ENCODE data around the gene TM4SF5. TPM values are rescaled to one million over a fixed set of nuclear protein-coding genes. Genes with fewer than 3 reads are reported as not detected.

The TM4SF5 gene
- polyA plus RNA-seq, 1 donor from 2014 or later = not detected

DNA sequence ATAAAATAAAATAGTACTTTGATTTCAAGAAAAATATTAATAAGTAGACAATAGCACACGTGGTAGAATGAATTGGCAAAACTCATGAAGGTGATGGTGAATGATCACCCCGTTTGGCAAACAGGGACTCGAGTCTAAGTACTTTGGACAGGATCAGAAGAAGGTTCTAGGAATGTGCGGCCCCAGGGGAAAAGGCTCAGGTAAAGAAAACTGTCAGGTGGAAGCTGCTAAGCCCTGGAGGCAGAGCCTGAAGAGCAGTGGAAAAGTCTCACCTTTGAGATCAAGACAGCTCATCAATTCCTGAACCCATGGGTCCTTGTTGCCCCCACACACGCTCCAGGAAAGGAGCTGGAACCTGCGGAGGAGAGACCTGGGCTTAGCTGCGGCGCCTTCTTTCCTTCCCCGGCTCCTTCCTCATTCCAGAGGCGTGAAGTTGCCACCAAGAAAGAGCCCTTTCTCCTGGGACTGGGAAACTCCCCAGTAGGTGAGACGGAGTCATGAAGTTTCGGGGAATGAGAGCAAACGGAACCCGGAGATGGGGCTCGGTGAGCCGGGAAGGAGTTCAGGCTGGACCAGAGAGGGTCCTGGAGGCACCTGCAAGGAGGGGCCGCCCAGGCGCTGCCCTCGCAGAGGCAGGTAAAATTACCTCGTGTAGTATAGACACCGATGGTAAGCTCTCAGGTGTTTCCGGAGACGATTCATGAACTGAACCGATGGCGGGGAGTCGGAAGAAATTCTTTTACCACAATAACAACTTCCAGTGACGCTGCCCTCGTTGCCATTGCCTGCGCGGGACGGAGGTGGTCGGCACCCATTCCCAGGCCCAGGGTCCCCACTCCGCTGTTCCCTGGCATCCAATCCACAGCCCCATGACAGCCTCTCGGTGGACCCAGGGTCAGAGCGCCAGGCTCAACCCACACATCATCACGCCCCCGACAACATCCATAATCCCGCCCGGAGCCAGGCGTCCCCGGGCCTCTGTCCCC lies 33.3 kb upstream of the TM4SF5 start:
- no peaks in the 10 kb centered on the region for H3F3A ChIP-seq (ENCODE audit: insufficient read depth, low read length, poor library complexity, severe bottlenecking)
- no peak overlapping the region for H2AFZ ChIP-seq (ENCODE audit: low read depth, low read length)
- no peaks in the 10 kb centered on the region for H3K79me2 ChIP-seq (replicated peaks; ENCODE audit: insufficient read depth, low read length)
- no peak overlapping the region for H3K4me2 ChIP-seq (ENCODE audit: low read length)
- no peak overlapping the region for H3K9ac ChIP-seq (ENCODE audit: low read length)
- no peaks in the 10 kb centered on the region for H3K9me2 ChIP-seq (ENCODE audit: insufficient read depth, low read length)
- peaks cover 60% of the 10 kb centered on the region for H3K27me3 ChIP-seq (ENCODE audit: insufficient read depth, low read depth, low read length)
- H3K27ac ChIP-seq (ENCODE audit: low read length) = no peak overlapping the region
- TF ChIP-seq EP300 (conservative IDR thresholded peaks at IDR 0.05; ENCODE audit: poor library complexity, severe bottlenecking) (no peak), TAF1 (IDR thresholded peaks at IDR 0.05; ENCODE audit: low read depth) (no peak), EZH2 (IDR thresholded peaks at IDR 0.05; ENCODE audit: borderline replicate concordance, insufficient read depth, low read length, poor library complexity, severe bottlenecking) (no peak), MXI1 (conservative IDR thresholded peaks at IDR 0.05; ENCODE audit: poor library complexity, severe bottlenecking) (no peak), RAD21 (conservative IDR thresholded peaks at IDR 0.05) (no peak), SMC3 (conservative IDR thresholded peaks at IDR 0.05; ENCODE audit: poor library complexity) (no peak), POLR2AphosphoS5 (IDR thresholded peaks at IDR 0.05) (no peak)
- TF ChIP-seq, protein P1, sequence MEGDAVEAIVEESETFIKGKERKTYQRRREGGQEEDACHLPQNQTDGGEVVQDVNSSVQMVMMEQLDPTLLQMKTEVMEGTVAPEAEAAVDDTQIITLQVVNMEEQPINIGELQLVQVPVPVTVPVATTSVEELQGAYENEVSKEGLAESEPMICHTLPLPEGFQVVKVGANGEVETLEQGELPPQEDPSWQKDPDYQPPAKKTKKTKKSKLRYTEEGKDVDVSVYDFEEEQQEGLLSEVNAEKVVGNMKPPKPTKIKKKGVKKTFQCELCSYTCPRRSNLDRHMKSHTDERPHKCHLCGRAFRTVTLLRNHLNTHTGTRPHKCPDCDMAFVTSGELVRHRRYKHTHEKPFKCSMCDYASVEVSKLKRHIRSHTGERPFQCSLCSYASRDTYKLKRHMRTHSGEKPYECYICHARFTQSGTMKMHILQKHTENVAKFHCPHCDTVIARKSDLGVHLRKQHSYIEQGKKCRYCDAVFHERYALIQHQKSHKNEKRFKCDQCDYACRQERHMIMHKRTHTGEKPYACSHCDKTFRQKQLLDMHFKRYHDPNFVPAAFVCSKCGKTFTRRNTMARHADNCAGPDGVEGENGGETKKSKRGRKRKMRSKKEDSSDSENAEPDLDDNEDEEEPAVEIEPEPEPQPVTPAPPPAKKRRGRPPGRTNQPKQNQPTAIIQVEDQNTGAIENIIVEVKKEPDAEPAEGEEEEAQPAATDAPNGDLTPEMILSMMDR (IDR thresholded peaks at IDR 0.05; ENCODE audit: poor library complexity, severe bottlenecking) = no peak
- TF ChIP-seq, protein P2, sequence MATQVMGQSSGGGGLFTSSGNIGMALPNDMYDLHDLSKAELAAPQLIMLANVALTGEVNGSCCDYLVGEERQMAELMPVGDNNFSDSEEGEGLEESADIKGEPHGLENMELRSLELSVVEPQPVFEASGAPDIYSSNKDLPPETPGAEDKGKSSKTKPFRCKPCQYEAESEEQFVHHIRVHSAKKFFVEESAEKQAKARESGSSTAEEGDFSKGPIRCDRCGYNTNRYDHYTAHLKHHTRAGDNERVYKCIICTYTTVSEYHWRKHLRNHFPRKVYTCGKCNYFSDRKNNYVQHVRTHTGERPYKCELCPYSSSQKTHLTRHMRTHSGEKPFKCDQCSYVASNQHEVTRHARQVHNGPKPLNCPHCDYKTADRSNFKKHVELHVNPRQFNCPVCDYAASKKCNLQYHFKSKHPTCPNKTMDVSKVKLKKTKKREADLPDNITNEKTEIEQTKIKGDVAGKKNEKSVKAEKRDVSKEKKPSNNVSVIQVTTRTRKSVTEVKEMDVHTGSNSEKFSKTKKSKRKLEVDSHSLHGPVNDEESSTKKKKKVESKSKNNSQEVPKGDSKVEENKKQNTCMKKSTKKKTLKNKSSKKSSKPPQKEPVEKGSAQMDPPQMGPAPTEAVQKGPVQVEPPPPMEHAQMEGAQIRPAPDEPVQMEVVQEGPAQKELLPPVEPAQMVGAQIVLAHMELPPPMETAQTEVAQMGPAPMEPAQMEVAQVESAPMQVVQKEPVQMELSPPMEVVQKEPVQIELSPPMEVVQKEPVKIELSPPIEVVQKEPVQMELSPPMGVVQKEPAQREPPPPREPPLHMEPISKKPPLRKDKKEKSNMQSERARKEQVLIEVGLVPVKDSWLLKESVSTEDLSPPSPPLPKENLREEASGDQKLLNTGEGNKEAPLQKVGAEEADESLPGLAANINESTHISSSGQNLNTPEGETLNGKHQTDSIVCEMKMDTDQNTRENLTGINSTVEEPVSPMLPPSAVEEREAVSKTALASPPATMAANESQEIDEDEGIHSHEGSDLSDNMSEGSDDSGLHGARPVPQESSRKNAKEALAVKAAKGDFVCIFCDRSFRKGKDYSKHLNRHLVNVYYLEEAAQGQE (IDR thresholded peaks at IDR 0.05; ENCODE audit: borderline replicate concordance) = no peak
- H3K4me3 ChIP-seq (ENCODE audit: low read length) = peak overlapping the region; percentile 60
- H4K20me1 ChIP-seq (ENCODE audit: insufficient read depth) = no peaks in the 10 kb centered on the region
- H3K36me3 ChIP-seq (ENCODE audit: insufficient read depth, low read length) = no peaks in the 10 kb centered on the region
- H3K9me3 ChIP-seq (ENCODE audit: low read length) = no peaks in the 10 kb centered on the region

DNA sequence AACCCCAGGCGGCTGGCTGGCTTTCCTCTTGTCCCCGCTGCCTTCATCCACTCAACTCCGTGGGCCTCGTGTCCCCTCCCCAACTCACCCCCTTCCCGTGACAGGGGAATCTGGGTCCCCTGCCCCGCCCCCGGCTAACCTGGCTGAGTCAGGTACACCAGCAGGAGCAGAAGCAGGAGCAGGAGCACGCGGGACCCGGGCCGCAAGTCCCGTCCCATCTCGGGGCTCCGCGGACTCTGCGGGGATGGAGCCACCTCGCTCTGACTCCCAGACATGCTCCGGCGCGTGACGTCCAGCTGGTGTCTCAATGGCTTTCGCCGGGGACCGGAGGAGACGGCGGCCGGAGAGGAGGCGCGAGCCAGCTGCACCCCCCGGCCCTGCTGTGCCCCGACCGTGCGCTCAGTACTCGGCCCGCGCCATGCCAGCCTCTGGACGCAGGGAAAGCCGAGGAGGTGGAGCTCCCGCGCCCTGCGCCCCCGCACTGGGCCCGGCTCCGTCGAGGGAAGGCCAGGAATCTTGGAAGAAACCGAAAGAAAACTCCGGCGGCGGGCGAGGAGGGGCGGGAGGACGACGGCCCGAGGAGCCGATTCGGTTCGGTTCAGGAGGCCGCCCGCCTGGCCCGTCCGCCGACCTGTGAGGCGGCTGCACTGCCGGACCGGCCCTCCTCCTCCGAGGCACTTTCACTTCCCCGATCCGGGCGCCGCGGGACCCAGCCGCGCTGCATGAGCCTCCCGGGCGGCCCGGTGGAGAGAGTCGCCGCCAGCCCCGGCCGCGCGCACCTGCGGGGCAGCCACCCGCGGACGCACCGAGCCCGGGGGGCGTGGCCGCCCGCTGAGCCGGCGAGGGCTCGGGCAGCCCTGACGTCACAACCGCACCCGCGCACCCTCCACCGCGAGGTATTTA lies 32.3 kb upstream of the TM4SF5 start, which contains the start of the genes CXCL16 and ZMYND15:
Gene CXCL16, minus strand, starts transcription at position 807 of the 903 bp plus-strand sequence. Its CDS starts 589 bp downstream, at position 218.
Gene ZMYND15, plus strand, starts transcription at position 712 of the 903 bp plus-strand sequence. CDS start 716 bp downstream, outside the sequence.
- H3K9ac ChIP-seq (ENCODE audit: low read length) = peak within 1 kb of the TSS; percentile 16
- H3K27ac ChIP-seq (ENCODE audit: low read length) = no peak within 1 kb of the TSS

More for the DNA sequence above, 32.3 kb upstream of the TM4SF5 start, which contains the start of the genes CXCL16 and ZMYND15:
- H3K36me3 ChIP-seq (ENCODE audit: insufficient read depth, low read length) = no peaks in the 10 kb centered on the region
- H3K79me2 ChIP-seq (replicated peaks; ENCODE audit: insufficient read depth, low read length) = no peaks in the 10 kb centered on the region
- H3K9me2 ChIP-seq (ENCODE audit: insufficient read depth, low read length) = no peaks in the 10 kb centered on the region
- no peaks in the 10 kb centered on the region for H3F3A ChIP-seq (ENCODE audit: insufficient read depth, low read length, poor library complexity, severe bottlenecking)
- peak within 1 kb of the TSS; percentile 60 for H3K4me3 ChIP-seq (ENCODE audit: low read length)
- no peak within 1 kb of the TSS for H2AFZ ChIP-seq (ENCODE audit: low read depth, low read length)
- peaks cover 65% of the 10 kb centered on the region for H3K27me3 ChIP-seq (ENCODE audit: insufficient read depth, low read depth, low read length)
- peak; percentile 66 for TF ChIP-seq EZH2 (IDR thresholded peaks at IDR 0.05; ENCODE audit: borderline replicate concordance, insufficient read depth, low read length, poor library complexity, severe bottlenecking)
- TF ChIP-seq MXI1 (conservative IDR thresholded peaks at IDR 0.05; ENCODE audit: poor library complexity, severe bottlenecking) = no peak
- no peak for TF ChIP-seq EP300 (conservative IDR thresholded peaks at IDR 0.05; ENCODE audit: poor library complexity, severe bottlenecking)
- no peaks in the 10 kb centered on the region for H3K9me3 ChIP-seq (ENCODE audit: low read length)
- H3K4me2 ChIP-seq (ENCODE audit: low read length) = no peak within 1 kb of the TSS
- H4K20me1 ChIP-seq (ENCODE audit: insufficient read depth) = no peaks in the 10 kb centered on the region
